Heart left ventricle (tissue), 16 donors: Measurements from ENCODE around the gene NUMB. TPM values are rescaled to one million over a fixed set of nuclear protein-coding genes. Genes with fewer than 3 reads are reported as not detected.

Source experiments
- ATAC-seq, 4 donors: fragments of 200-7000 bp; cut with Tn5 transposase; one replicate each; pipeline ENCODE4 v1.9.1; 2020 to 2022; ENCODE audit warnings: moderate library complexity in 4 of 4, mild to moderate bottlenecking in 3 of 4, moderate number of reproducible peaks in 1 of 4
- DNase-seq, 5 donors: peaks; one replicate each; pipeline ENCODE4 v3.0.0-alpha.2; 2020
- H3K27ac ChIP-seq, 12 donors: fragments of 200-600 bp; sonication (generic) in 4 of 12; one replicate each; pipeline versions ENCODE4 v1.5.0 to v1.8.0; 2016 to 2022; ENCODE audit warnings: mild to moderate bottlenecking in 2 of 12
- H3K27me3 ChIP-seq, 9 donors: fragments of 200-600 bp; sonication (generic) in 2 of 9; one replicate each; pipeline versions ENCODE4 v1.5.1 to v1.8.0; 2016 to 2022; ENCODE audit warnings: mild to moderate bottlenecking in 3 of 9
- H3K36me3 ChIP-seq, 9 donors: fragments of 200-600 bp; sonication (generic) in 2 of 9; one replicate each; pipeline versions ENCODE4 v1.5.0 to v1.8.0; 2018 to 2022; ENCODE audit warnings: mild to moderate bottlenecking in 2 of 9
- H3K4me1 ChIP-seq, 12 donors: fragments of 200-600 bp; sonication (generic) in 4 of 12; one replicate each; pipeline versions ENCODE4 v1.5.0 to v1.8.0; 2016 to 2022; ENCODE audit warnings: mild to moderate bottlenecking in 3 of 12
- H3K4me3 ChIP-seq, 12 donors: fragments of 200-600 bp; sonication (generic) in 4 of 12; one replicate each; pipeline versions ENCODE4 v1.5.0 to v1.8.0; 2017 to 2022; ENCODE audit warnings: mild to moderate bottlenecking in 9 of 12, moderate library complexity in 4 of 12
- H3K9me3 ChIP-seq, 12 donors: fragments of 200-600 bp; sonication (generic) in 4 of 12; one replicate each; pipeline versions ENCODE4 v1.5.0 to v1.8.0; 2016 to 2022; ENCODE audit warnings: mild to moderate bottlenecking in 1 of 12
- POLR2A ChIP-seq, 2 donors: fragments of 450-650 bp; IDR thresholded peaks; one replicate each; pipeline ENCODE4 v1.6.1; 2017; ENCODE audit warnings: antibody characterized with exemption in 2 of 2, mild to moderate bottlenecking in 2 of 2, moderate library complexity in 2 of 2
- WGBS, 4 donors: extraction: QIAGEN DNeasy Blood & Tissue Kit in 2 of 4; methylation state at CpG; one replicate each; pipeline versions ENCODE4 v1.1.5 to v1.1.7; 2013 to 2018; 5-methylcytosine and 5-hydroxymethylcytosine counted together
- intact Hi-C, 10 donors: fragments of 100-400 bp; cut with DNase I; formaldehyde crosslinking; loops; one replicate each; pipeline versions ENCODE4 v1.11.1 to v1.14.2; 2022
- polyA plus RNA-seq, 2 donors: library from polyadenylated mRNA; stranded (reverse); fragments of 200-250 nt; gene quantifications; one replicate each; pipeline ENCODE4 v1.2.3, GENCODE V29; 2013
- total RNA-seq, 9 donors: library from RNA; depleted of rRNA in 2 of 9; stranded (reverse); fragments of >200 nt in 2 of 9; fragmentation: NEBNext Ultra II Directional in 3 of 9; extraction: Animal tissue kit (Norgen Biotek cat#: 25700) in 3 of 9; gene quantifications; one replicate each; pipeline versions ENCODE4 v1.1.0 to v1.2.4, GENCODE V29; 2016 to 2023
- TF ChIP-seq, protein P1 (sequence below), 12 donors: fragments of 200-600 bp; sonication (generic) in 4 of 12; IDR thresholded peaks; one replicate each; pipeline versions ENCODE4 v1.5.0 to v1.8.0; 2018 to 2022; ENCODE audit warnings: antibody characterized with exemption in 12 of 12, mild to moderate bottlenecking in 5 of 12
- donor health status: ischemic (EF 13 %, LVEDD 7.1; RV severe dilation, severe dysfunction).
- donor health status: healthy with polysubstance abuse.
- donor health status: DM: no; HTN: yes; CAD: no.
- donor health status: DM: no; HTN: no; CAD: no.
- donor health status: ischemic (EF 25% LVEDD 6.9; RV normal size, moderate dysfunction).
- donor health status: ischemic (EF 25% LVEDD 5.7; RV mildly dilated, moderate dysfunction).
- donor health status: healthy.
- donor health status: DM: yes; HTN: yes; CAD: no.
- donor health status: ischemic (EF 35%, LVEDD 5.7; RV mildly dilated, moderate dysfunction).
- donor health status: nonischemic (EF 11% LVEDD 7.7; RV severe dilation, severe dysfunction).
- donor health status: DM: yes; HTN: yes; CAD: no.
- donor health status: PGD.
- donor health status: ischemic (EF 29% LVEDD 5.4; RV normal size, mild dysfunction).
- donor health status: nonischemic (EF 23%, LVEDD 6.1; RV moderate dilation, normal function).

The NUMB gene
- total and polyA plus RNA-seq, 11 donors, result 18.2 to 59.1 (median 34.9) TPM

DNA sequence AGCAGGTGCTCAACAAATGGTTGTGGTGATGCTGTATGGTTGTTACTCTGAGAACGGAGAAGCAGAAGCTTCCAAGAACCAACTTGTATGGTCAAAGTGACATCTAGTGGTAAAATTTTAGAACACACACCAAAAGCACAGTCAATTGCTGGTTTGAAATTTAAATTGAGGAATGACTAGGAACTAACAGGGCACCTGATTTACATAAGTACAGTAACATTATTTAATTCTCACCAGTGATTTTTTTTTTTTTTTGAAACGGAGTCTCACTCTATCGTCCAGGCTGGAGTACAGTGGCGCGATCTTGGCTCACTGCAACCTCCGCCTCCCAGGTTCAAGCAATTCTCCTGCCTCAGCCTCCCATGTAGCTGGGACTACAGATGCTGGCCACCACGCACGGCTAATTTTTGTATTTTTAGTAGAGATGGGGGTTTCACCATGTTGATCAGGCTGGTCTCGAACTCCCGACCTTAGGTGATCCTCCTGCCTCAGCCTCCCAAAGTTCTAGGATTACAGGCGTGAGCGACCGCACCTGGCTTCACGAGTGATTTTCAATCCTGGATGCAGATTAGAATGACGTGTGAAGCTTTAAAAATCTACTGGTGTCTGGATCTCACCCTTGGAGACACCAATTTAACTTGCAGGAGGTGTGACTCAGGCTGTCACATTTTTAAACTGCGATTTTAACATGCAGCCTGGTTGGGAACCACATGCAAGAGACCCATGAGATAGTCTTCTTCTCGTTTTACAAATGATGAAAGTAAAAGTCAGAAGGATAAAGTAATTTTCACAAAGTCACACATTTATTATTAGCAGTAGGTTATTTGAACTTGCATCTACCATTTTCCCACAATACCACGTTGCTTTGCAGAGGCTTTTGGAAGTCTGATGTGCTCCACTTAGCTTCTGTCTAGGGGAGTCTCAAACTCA, 14.1 kb upstream of the NUMB start:
- ATAC-seq (peak in 3 of 4 donors; percentile 79 to 88 (median 80)), DNase-seq (no peak)
- intact Hi-C loops, result loop anchor here in 8 of 10 donors (1.0 to 10.0 kb wide), 8 partner anchors 160 to 300 kb away; no protein-coding TSS in a partner anchor
- Histone ChIP-seq H3K9me3 (no peaks in the 10 kb centered on the region), H3K4me3 (no peak overlapping the region), H3K36me3 (no peaks in the 10 kb centered on the region), H3K27me3 (no peaks in the 10 kb centered on the region), H3K4me1 (peaks cover 0 to 8% (median 0%) of the 10 kb centered on the region in 12 donors), H3K27ac (no peak overlapping the region)
- TF ChIP-seq POLR2A (IDR thresholded peaks at IDR 0.05), result no peak
- TF ChIP-seq, protein P1, sequence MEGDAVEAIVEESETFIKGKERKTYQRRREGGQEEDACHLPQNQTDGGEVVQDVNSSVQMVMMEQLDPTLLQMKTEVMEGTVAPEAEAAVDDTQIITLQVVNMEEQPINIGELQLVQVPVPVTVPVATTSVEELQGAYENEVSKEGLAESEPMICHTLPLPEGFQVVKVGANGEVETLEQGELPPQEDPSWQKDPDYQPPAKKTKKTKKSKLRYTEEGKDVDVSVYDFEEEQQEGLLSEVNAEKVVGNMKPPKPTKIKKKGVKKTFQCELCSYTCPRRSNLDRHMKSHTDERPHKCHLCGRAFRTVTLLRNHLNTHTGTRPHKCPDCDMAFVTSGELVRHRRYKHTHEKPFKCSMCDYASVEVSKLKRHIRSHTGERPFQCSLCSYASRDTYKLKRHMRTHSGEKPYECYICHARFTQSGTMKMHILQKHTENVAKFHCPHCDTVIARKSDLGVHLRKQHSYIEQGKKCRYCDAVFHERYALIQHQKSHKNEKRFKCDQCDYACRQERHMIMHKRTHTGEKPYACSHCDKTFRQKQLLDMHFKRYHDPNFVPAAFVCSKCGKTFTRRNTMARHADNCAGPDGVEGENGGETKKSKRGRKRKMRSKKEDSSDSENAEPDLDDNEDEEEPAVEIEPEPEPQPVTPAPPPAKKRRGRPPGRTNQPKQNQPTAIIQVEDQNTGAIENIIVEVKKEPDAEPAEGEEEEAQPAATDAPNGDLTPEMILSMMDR (IDR thresholded peaks at IDR 0.05), result peak; percentile 59 to 86 (median 74)
- WGBS, 4 donors, result 56 to 61% (median 56%) methylated on average over 18 of the region's 18 CpGs

DNA sequence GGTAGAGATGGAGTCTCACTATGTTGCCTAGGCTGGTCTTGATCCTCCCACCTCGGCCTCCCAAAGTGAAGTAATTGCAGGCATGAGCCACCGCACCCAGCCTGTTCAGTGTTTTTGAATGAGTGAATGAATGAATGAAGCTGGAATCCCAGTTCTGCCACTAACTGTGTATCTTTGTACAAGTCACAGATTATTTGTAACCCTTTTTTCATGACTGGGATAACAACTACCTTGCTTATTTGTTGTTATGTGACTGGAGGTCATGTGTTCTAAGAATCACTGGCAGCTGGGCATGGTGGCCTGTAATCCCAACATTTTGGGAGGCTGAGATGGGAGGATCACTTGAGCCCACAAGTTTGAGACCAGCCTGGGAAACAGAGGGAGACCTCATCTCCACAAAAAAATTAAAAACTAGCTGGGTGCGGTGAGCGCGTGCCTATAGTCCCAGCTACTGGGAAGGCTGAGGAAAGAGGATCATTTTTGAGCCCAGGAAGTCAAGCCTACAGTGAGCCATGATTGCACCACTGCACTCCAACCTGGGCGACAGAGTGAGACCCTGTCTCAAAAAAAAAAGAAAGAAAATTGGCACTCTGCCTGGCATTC, 13.3 kb upstream of the NUMB start:
- DNase-seq (no peak), ATAC-seq (peak in 1 of 4 donors; percentile 32)
- WGBS, 4 donors, result 74 to 77% (median 75%) methylated on average over 6 of the region's 6 CpGs
- no peaks in the 10 kb centered on the region for H3K9me3 ChIP-seq
- peaks cover 0 to 12% (median 0%) of the 10 kb centered on the region in 12 donors for H3K4me1 ChIP-seq
- no peaks in the 10 kb centered on the region for H3K27me3 ChIP-seq
- no peaks in the 10 kb centered on the region for H3K36me3 ChIP-seq
- intact Hi-C loops, result loop anchor here in 8 of 10 donors (1.0 to 10.0 kb wide), 8 partner anchors 159 to 299 kb away; no protein-coding TSS in a partner anchor
- no peak overlapping the region for H3K4me3 ChIP-seq
- no peak overlapping the region for H3K27ac ChIP-seq
- TF ChIP-seq, protein P1 (IDR thresholded peaks at IDR 0.05), result no peak
- TF ChIP-seq POLR2A (IDR thresholded peaks at IDR 0.05), result no peak

DNA sequence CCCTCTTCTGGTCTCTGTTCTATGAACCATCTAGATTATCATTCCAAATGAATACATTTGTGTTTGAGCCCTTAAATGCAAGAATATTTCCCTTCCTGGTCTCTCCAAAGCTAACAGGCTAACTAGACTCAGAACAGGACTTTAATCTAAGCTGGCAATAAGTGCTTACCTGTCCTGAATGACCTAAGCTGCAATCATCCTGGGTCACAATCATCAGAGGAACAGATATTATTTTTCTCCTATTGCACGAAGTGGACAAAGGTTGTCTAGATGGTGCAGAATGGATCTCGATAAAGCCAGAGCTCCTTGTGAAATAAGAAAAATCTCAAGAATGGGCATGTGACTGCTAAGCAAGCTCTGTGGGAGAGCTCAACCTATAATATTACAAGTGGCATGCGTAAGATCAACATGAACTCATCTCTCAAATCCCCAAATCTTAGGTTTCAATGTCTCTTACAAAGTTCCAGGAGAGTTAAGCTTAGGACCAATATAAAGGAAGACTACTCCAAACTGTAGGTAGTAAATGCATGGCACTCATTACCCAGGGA, 10.6 kb upstream of the NUMB start:
- Histone ChIP-seq H3K27ac (no peak overlapping the region), H3K36me3 (no peaks in the 10 kb centered on the region), H3K27me3 (no peaks in the 10 kb centered on the region), H3K4me3 (no peak overlapping the region), H3K9me3 (no peaks in the 10 kb centered on the region), H3K4me1 (peaks cover 0 to 38% (median 5%) of the 10 kb centered on the region in 12 donors)
- WGBS, 4 donors, result 90 to 94% (median 92%) methylated on average over 3 of the region's 3 CpGs
- DNase-seq (no peak), ATAC-seq (no peak)
- intact Hi-C loops, result loop anchor here in 2 of 10 donors (2.0 to 5.0 kb wide), 3 partner anchors 172 to 292 kb away; no protein-coding TSS in a partner anchor
- TF ChIP-seq, protein P1 (IDR thresholded peaks at IDR 0.05), result no peak
- no peak for TF ChIP-seq POLR2A (IDR thresholded peaks at IDR 0.05)
